ENCODE data around the gene PLCXD3. TPM values are rescaled to one million over a fixed set of nuclear protein-coding genes. Genes with fewer than 3 reads are reported as not detected.

The PLCXD3 gene
- total and polyA plus RNA-seq, 2 of the 8 experiments (the other 6 are each of a cell fraction or from before 2014, with no cell fraction given), result 0.03 to 0.07 TPM

GRCh38 chr5:41392016-41392415, 118.4 kb downstream of the PLCXD3 start (continued):
- no peak for TF ChIP-seq CTCF (IDR thresholded peaks at IDR 0.05; ENCODE audit: control extremely low read depth in 1 of 3, insufficient read depth in 1 of 3, low read depth in 1 of 3, low read length in 3 of 3)
- TF ChIP-seq ATF3 (IDR thresholded peaks at IDR 0.05; ENCODE audit: insufficient read depth, low read depth, low read length), result no peak
- no peak for TF ChIP-seq CTBP2 (IDR thresholded peaks at IDR 0.05; ENCODE audit: borderline replicate concordance, insufficient read depth, insufficient read length, low read length)
